GM18873 (cell line): ENCODE measurements around the gene MYO18A.
"Not testable (repeated sequence)": the region's sequence is repeated elsewhere in the genome, so short reads cannot be mapped to it uniquely, and the experiment has no call there.

ENCODE experiments used
- ATAC-seq: cut with Tn5 transposase; IDR thresholded peaks from one replicate; pipeline ENCODE4 v1.9.1; 2021; ENCODE audit warnings: mild to moderate bottlenecking, moderate library complexity, moderate number of reproducible peaks; ENCODE audit not compliant: unreplicated experiment, low FRiP score

Gene MYO18A

GRCh38 chr17:29196769-29197515, 16.7 kb upstream of the MYO18A start:
- no peak for ATAC-seq

- no peak for ATAC-seq
Measured at GRCh38 chr17:29195465-29196081, 15.4 kb upstream of the MYO18A start.

GRCh38 chr17:29194669-29195068, 14.5 kb upstream of the MYO18A start:
- ATAC-seq: no peak

GRCh38 chr17:29193146-29193545, 12.9 kb upstream of the MYO18A start:
- no peak for ATAC-seq

- ATAC-seq: no peak
Measured at GRCh38 chr17:29190592-29191207, 10.5 kb upstream of the MYO18A start.

- ATAC-seq: no peak
Measured at GRCh38 chr17:29190039-29190438, 9.8 kb upstream of the MYO18A start.

- ATAC-seq: no peak
Measured at GRCh38 chr17:29189355-29189754, 9.2 kb upstream of the MYO18A start.

- no peak for ATAC-seq
Measured at GRCh38 chr17:29181226-29181625, 1.0 kb upstream of the MYO18A start.

- ATAC-seq: no peak
Measured at GRCh38 chr17:29180788-29181160, 576 bp upstream of the MYO18A start.

GRCh38 chr17:29179232-29180033, 765 bp downstream of the MYO18A start:
- no peak for ATAC-seq

GRCh38 chr17:29178750-29179231, 1.4 kb downstream of the MYO18A start:
- ATAC-seq: no peak

GRCh38 chr17:29177871-29178749, 2.1 kb downstream of the MYO18A start:
- no peak for ATAC-seq

- ATAC-seq: no peak
Measured at GRCh38 chr17:29177541-29177870, 2.7 kb downstream of the MYO18A start.

- ATAC-seq: no peak
Measured at GRCh38 chr17:29176558-29177351, 3.4 kb downstream of the MYO18A start.

- ATAC-seq: no peak
Measured at GRCh38 chr17:29175349-29175748, 4.8 kb downstream of the MYO18A start.

GRCh38 chr17:29172589-29172988, 7.6 kb downstream of the MYO18A start:
- ATAC-seq: no peak

- ATAC-seq: no peak
Measured at GRCh38 chr17:29170682-29171081, 9.5 kb downstream of the MYO18A start.

GRCh38 chr17:29169806-29170591, 10.2 kb downstream of the MYO18A start:
- no peak for ATAC-seq

- ATAC-seq: not testable (repeated sequence)
Measured at GRCh38 chr17:29168759-29169126, 11.5 kb downstream of the MYO18A start.
